ENCODE measurements around the gene CRYBG2.

- no peak for TF ChIP-seq CTCF (IDR thresholded peaks at IDR 0.05; ENCODE audit: poor library complexity, severe bottlenecking)
- no peak for TF ChIP-seq REST (IDR thresholded peaks at IDR 0.05; ENCODE audit: borderline replicate concordance)
- TF ChIP-seq TAF1 (IDR thresholded peaks at IDR 0.05; ENCODE audit: low read depth): no peak
- TF ChIP-seq RAD21 (conservative IDR thresholded peaks at IDR 0.05): no peak
- TF ChIP-seq EP300 (conservative IDR thresholded peaks at IDR 0.05; ENCODE audit: poor library complexity, severe bottlenecking): no peak
- TF ChIP-seq POLR2AphosphoS5 (IDR thresholded peaks at IDR 0.05): no peak
- no peak for TF ChIP-seq MXI1 (conservative IDR thresholded peaks at IDR 0.05; ENCODE audit: poor library complexity, severe bottlenecking)
- TF ChIP-seq SMC3 (conservative IDR thresholded peaks at IDR 0.05; ENCODE audit: poor library complexity): no peak
Observed at GRCh38 chr1:26362331-26362730, 8.4 kb upstream of the CRYBG2 start.

All from neural cell (in vitro differentiated cells).